GM21723 (cell line): ENCODE measurements around the gene BIN2.
A peak's percentile ranks its signal among the peaks of the same experiment; 100 is the strongest.
"Not testable (repeated sequence)": the region's sequence is repeated elsewhere in the genome, so short reads cannot be mapped to it uniquely, and the experiment has no call there.

ENCODE experiments used
- ATAC-seq: cut with Tn5 transposase; IDR thresholded peaks from one replicate; pipeline ENCODE4 v1.9.1; 2021; ENCODE audit warnings: mild to moderate bottlenecking, moderate library complexity; ENCODE audit not compliant: unreplicated experiment

The BIN2 gene

DNA sequence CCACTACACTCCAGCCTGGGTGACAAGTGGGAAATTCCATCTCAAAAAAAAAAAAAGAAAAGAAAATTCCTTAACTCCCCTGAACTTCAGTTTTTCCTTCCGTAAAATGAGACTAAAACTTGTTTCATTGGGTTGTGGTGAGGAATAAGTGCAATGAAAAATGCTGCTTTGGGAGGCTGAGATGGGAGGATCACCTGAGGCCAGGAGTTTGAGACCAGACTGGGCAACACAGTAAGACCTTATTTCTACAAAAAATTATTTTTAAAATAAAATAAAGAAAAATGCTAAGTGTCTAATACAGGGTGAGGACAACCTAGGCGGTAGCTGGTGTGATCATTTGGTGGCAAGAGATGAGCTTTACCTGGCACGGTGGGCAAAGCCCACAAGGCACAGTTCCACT is 60.6 kb downstream of the BIN2 start:
- ATAC-seq, result no peak

DNA sequence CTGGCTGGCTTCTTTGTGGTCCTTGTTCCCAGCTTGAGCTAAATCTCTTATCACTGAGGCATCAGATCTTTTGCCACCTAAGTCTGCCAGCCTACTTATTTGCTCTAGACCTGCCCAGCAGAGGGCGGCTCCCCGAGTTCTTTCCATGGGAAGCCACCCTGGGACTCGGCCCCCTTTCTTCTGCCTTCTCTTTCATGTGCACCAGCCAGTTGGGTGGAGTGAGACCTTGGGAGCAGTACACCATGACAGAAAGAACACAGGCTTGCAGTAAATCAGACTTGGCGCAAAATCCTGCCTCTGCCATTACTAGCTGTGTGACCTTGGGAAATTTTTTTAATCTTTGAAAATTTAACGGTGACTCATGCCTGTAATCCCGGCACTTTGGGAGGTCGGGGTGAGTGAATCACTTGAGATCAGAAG is 61.2 kb downstream of the BIN2 start:
- ATAC-seq, result no peak

DNA sequence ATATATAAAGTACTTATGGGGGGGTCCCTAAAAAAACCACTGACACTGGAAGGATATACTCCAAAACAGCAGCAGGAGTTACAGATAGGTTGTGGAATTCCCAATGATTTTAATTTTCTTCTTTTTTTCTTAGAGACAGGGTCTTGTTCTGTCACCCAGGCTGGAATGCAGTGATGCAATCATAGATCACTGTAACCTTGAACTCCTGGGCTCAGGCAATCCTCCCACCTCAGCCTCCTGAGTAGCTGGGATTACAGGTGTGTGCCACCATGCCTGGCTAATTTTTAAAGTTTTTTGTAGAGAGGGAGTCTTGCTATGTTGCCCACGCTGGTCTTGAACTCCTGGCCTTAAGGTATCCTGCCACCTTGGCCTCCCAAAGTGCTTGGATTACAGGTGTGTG is 64.4 kb downstream of the BIN2 start:
- not testable (repeated sequence) for ATAC-seq

DNA sequence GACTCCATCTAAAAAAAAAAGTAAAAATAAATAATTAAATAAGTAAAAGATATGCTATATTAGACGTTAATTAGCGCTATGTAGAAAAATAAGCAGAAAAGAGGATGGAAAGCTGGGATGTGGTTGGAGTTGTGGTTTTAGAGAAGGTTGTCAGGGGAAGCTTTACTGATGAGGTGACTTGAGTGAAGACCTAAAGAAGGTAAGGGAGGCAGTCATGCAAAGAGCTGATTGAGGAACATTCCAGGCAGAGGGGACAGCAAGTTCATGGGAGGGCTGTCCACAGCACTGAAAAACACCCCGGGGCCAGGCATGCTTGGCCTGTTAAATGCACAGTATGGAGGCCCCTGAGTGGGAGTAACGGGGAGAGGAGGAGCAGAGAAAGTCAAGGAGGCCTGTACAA is 69.4 kb downstream of the BIN2 start:
- ATAC-seq, result no peak

DNA sequence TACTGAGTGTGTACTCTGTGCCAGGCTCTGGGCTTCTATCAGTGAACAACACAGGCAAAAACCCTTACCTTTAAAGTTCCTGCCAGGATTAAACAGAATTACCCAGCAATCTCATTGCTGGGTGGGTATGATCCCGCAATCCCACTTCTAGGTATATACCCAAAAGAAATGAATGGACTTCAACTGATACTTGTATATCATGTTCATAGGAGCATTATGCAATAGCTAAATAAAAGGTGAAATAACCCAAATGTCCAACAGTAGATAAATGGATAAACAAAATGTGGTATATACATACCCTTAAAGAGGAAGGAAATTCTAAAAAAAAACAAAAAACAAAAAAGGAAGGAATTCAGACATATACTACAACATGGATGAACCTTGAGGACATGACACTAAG is 70.7 kb downstream of the BIN2 start:
- no peak for ATAC-seq

DNA sequence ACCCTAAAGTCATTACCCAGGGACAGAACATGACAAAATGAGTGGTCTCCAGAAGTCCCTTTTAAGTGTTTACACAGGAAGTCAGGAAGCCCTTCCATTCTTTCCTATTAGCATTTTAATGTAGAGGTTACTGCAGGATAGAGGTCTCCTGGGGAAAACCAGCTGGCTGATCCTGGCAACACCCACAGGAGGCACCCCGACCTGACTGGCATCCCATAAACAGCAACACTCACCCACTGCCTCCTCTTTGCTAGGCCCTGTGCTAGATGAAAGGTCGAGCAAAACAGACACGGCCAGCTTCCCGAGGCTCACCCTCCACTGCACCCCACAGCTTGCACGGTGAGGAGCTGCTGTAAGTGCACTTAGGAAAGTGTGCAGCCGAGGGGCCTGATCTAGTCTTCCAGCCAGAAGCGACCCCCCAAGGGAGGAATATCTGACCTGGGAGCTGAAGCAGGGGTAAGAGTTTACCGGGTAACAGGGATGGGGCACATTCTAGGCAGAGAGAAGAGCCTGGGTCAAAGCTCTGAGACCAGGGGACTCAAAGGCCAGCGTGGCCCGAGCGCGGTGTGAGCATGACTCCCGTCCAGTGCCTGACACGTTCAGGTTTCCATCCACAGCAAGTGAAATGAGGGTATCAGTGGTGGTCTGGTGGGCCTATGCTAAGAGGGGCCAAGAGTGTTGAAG is 76.3 kb downstream of the BIN2 start:
- no peak for ATAC-seq

DNA sequence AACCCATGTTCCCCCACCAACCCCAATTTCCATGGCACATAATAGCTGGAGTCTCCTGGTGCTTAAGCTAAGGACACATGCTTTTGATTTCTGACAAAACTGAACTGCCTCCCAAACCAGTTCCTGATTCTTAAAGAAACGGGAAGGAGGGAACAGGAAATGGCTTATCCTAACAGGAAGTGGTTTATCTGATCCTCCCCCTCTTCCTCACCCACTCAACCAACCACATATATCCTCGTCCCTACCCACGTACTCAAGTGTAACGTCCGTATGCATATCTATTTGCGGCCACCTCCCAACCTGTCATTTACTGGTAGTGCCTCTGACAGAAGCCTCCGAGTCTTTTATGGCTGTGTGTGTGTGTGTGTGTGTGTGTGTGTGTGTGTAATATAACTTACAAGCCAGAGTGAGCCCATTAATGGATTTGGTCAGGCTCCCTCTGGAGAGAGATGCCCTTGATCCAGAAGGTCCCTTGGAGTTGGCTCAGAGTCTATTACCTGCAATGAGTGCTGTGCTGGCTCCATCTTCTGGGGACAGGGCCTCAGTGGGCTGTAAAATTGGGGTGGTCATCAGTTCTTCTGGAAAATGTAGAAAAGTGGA is 77.6 kb downstream of the BIN2 start:
- ATAC-seq, result no peak

DNA sequence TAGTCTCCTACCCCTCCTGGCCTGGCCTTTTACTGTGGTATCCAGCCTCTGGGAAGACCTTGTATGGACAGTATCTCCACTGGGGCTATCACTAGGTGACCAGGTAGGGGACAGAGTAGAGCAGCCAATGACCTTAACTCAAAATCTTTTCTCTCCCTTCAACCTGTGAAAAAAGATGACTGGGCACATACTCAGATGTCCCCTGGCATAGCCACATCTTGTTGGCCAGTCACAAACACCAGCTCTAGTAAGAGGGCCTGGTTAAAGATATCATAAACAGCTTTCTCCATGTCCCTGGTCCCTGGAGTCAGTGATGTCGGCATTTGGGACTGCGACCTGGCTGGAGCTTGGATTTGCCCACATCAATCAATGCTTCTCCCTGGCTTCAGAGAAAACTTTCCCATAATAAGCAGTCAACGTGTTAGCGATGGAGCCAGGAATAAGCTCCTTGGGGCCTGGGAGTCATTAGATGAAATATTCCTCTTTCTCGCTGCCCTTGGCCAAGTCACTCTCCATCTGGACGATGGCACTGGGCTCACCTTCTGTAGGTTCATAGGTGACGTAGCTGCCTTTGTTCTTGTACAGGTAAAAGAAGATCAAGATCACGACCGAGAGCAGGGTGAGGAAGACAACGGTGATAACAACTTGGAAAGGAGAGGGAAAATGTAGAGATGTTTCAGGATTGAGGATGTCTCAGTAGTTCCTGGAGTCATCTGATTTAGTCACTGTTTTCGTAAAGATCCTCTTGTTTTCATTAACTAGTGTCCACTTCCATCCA is 78.3 kb downstream of the BIN2 start:
- ATAC-seq, result no peak

DNA sequence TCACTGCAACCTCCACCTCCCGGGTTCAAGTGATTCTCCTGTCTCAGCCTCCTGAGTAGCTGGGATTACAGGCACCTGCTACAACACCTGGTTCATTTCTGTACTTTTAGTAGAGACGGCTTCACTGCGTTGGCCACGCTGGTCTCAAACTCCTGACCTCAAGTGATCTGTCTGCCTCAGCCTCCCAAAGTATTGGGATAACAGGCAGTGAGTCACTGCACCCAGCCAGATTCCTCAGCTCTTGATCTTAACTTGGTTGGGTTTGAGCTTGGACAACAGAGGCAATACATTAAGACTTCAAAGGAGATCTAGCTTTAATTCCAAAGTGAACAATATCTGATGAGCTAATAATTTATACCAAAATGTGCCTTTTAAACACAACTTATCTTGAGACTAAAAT is 79.7 kb downstream of the BIN2 start:
- ATAC-seq, result no peak

DNA sequence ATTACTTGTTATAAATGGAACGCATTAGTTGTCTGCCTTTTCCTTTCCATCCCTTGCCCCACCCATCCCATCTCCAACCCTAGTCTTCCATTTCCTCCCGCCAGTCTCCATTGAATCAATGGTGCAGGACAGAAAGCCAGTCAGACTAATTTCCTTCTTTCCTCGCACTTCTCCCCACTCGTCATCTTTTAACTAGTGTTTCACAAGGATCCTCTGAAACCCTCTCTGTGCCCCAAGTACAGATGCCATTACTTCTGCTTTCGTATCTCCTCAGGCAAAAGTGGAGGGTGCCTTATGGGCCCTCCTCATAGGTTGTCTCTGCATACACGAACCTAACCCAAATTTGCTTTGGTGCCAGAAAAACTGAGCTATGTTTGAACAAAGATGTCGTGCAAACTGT is 81.1 kb downstream of the BIN2 start:
- ATAC-seq, result no peak

DNA sequence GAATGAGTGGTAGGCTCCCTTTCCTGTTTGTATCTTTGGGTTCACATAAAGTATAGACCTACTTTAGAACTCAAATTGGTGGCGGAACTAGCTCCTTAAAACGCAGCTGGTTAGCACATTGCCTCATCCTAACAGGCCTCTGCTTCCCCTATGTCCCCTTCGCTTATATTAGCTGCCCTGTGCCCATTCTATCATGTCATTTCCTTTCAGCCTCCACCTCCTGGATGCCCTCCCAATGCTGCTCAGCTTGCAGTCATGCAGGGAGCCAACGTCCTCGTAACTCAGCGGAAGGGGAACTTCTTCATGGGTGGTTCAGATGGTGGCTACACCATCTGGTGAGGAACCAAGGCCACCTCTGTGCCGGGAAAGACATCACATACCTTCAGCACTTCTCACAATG is 81.9 kb downstream of the BIN2 start:
- ATAC-seq, result no peak

DNA sequence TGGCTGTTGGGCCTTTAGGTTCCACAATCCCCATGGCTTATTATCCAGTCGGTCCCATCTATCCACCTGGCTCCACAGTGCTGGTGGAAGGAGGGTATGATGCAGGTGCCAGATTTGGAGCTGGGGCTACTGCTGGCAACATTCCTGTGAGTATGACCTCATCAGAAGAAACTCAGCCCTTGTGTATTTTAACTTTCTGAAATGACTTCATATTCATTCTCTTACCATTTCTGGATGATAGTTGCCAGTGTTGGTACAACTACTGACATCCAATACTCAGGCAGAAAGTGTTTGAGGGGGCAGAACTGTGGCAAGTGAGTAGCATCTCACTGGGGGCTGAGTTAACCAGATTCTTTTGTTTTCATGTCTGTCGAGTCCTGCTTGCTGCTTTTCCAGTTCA is 83.0 kb downstream of the BIN2 start:
- no peak for ATAC-seq

DNA sequence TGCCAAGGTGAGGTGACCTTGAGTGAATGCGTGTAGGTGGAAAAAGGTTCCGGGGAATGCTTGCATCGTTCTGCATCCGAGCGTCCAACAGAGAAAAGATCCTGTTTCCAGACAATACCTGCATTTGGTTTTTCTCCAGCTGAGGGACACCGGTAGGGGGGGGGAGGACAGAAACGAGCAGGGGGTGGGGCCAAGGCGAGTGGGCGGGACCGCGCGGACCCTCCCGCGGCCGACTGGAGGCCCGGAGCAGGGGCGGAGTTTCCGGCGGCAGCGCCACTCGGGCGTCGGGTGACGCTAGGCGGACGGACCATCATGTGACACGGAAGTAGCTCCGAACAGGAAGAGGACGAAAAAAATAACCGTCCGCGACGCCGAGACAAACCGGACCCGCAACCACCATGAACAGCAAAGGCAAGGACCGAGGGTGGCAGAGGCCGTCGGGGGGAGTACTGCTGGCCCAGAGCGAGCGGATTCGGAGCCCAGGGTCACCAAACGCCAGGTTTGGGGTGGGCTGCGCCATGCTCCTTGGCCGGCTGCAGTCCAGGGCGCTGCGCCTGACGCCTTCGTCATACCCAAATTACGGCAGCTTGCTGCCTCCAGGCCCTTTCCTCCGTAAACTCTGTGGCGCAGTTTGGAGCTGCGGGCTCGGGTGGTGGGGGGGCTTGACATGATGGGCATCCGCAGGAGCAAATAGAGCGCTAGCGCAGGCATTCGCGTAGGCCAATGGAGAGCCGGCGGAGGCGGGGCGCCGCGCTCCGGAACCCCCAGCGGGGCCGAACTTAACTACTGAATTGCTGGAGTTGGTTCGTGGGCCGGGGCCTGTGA is 85.3 kb downstream of the BIN2 start, which contains the start of gene DAZAP2:
Gene DAZAP2 (plus strand): TSS at position 317 of the 825 bp plus-strand sequence. CDS start 82 bp downstream, at position 399.
- peak; percentile 91 for ATAC-seq

DNA sequence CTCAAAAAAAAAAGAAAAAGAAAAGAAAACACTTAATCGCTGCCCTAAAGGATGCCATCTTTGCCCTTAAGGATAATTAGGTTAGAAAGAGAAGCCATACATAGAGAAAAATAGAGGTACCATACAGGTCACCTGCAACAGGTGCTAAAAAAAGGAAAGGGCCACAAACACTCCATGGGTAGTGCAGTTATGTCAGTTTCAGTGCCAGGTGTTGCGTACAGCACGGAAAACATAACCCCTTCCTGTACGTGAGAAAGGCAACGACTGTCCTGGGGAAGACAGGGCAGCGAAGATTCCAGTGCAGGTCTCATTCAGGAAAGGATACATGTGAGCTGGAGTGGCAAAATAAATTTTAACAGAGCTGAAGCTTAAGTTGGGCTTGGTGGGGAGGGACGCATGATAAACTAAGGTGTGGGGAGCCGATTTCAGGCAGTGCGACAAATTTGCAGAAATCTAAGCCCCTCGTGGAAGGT is 85.9 kb downstream of the BIN2 start:
- ATAC-seq, result peak; percentile 13

DNA sequence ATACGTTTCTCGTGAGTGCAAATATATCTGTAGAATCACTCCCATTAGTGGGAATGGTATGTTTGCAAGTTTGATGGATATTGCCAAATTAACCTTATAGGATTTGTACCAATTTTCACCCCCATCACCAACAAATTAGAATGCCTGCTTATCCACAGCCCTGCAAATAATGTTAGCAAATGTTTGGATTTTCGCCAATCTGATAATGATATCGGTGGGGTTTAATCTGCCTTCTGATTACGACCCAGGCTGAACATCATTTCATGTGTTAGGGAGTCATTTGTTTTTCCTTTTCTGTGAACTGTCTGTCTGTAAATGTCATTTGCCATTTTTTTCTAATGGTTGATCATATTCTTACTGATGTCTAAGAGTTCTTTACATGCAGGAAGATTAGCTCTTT is 89.4 kb downstream of the BIN2 start:
- ATAC-seq, result no peak

DNA sequence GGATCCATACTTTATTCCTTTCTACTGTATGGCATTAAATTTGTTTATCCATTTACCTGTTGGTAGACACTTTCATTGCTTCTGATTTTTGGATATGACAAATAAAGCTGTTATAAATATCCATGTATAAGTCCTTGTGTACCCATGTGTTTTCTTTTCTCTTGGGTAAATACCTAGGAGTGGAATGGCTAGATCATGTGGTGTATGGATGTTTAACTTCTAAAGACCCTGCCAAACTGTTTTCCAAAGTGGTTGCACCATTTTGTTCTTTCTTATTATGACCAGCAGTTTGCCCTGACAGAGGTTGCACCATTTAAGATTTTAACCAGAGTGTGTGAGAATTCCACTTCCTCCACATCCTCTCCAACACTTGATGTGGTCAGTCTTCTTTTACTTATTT is 91.3 kb downstream of the BIN2 start:
- ATAC-seq, result no peak
